ENCODE measurements around the gene PMS2.
"Not testable (repeated sequence)": the region's sequence is repeated elsewhere in the genome, so short reads cannot be mapped to it uniquely, and the experiment has no call there.

Gene PMS2, protein sequence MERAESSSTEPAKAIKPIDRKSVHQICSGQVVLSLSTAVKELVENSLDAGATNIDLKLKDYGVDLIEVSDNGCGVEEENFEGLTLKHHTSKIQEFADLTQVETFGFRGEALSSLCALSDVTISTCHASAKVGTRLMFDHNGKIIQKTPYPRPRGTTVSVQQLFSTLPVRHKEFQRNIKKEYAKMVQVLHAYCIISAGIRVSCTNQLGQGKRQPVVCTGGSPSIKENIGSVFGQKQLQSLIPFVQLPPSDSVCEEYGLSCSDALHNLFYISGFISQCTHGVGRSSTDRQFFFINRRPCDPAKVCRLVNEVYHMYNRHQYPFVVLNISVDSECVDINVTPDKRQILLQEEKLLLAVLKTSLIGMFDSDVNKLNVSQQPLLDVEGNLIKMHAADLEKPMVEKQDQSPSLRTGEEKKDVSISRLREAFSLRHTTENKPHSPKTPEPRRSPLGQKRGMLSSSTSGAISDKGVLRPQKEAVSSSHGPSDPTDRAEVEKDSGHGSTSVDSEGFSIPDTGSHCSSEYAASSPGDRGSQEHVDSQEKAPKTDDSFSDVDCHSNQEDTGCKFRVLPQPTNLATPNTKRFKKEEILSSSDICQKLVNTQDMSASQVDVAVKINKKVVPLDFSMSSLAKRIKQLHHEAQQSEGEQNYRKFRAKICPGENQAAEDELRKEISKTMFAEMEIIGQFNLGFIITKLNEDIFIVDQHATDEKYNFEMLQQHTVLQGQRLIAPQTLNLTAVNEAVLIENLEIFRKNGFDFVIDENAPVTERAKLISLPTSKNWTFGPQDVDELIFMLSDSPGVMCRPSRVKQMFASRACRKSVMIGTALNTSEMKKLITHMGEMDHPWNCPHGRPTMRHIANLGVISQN

DNA sequence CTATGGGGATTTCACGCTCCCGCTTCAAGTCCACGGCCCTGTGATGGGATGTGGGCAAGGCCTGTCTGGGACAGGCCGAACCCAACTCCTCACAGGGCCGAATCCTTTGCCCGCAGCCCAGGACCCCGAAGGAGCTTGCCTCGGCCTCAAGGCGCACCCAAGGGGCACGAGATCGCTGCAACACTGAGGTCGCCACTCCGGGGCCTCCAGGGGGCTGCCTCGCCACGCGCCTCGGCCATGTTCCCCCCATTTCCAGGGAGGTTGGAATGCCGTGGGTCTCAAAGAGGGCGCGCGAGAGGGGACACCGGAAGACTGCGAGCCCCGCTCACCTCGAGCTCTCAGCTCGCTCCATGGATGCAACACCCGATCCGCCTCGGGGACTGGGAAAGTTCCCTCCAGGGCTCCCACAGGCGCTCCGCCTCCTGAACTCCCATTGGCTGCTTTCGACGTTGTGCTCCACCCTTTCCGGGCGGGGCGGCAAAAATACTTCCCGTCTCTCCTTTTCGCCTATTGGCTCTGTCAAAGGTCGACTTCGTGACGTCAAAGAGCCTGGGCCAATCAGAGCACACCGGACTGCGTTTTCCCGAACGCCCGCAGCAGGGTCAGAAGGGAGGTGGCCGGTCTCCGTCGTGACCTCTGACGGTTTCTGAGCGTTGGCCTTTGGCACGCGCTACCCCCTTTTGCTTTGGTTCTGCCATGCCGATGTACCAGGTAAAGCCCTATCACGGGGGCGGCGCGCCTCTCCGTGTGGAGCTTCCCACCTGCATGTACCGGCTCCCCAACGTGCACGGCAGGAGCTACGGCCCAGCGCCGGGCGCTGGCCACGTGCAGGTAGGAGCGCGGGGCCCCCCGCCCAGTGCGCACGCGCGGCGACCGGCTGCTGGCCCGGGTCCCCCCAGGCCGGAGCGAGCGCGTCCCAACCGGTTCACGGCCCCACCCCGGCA is at the start of gene PMS2, which contains the start of gene AIMP2:
TSS of gene PMS2 (minus strand) at position 382 of the 944 bp plus-strand sequence. CDS start at position 352, 30 bp downstream.
TSS of gene AIMP2 (plus strand) at position 605 of the 944 bp plus-strand sequence. CDS start at position 697, 92 bp downstream.
- DNase-seq: peak; percentile 97 to 99

GRCh38 chr7:6057316-6058129 is 48.7 kb upstream of the PMS2 start:
- no peak for DNase-seq

GRCh38 chr7:6056616-6057015 is 47.8 kb upstream of the PMS2 start:
- no peak for DNase-seq

GRCh38 chr7:6051185-6051584 is 42.3 kb upstream of the PMS2 start:
- not testable (repeated sequence) for DNase-seq

DNA sequence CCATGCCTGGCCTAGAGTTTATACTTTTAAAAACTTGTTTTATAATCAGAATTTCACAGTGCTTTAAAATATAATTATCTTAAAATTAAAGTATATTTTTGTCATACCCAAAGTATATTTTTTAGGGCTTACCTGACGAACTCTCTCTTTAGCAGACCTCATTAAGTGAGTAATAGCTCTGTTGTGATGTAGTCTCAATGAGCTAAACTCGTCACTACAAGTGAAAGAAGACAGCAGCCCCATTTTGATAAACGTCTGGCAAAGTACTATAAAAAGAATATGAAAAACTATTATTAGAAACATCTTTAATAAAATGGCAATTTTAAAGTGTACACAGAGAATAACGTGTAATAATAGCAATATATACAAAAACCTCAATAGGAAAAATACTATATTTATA is 40.9 kb upstream of the PMS2 start:
- DNase-seq: no peak

DNA sequence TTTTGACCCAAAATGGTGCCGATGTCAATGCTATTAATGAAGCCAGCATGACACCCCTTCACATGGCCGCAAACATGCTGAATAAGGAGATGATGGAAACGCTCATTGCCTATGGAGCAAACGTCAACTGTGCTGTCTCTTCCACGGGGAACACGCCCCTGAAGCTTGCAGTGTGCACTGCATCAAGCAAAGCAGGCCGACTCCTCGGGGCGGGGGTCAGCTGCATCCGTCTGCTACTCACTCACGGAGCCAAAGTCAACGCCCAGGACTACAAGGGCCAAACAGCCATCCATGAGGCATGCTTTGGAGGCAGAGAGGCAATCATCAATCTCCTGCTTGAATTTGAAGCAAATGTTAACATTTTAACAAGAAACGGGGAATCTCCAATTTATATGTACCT is 26.8 kb upstream of the PMS2 start:
- no peak for DNase-seq

- DNase-seq: no peak
These were observed 26.3 kb upstream of the PMS2 start for GRCh38 chr7:6035165-6035564.

DNA sequence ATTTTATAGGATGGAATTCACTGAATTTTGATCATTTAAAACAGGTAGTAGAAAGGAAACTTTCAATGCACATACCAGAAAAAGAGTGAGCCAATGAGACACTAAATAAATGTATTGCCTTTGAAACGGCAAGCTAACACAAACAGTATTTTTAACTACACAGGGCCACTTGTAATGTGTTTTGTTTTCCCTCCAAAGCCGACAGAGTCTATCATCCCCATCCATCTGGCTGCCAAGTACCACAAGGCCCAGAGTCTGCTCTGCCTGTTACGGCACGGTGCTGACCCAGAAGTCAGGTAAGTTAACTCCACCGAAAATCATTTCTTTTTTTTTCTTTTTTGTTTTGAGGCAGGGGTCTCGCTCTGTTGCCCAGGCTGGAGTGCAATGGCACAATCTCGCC is 23.8 kb upstream of the PMS2 start:
- no peak for DNase-seq

- no peak for DNase-seq
These were observed 23.3 kb upstream of the PMS2 start for GRCh38 chr7:6032167-6032566.

GRCh38 chr7:6031567-6031966 is 22.7 kb upstream of the PMS2 start:
- no peak for DNase-seq

GRCh38 chr7:6030988-6031387 is 22.1 kb upstream of the PMS2 start, which contains the start of gene ANKRD61:
Gene ANKRD61, plus strand, starts transcription at chr7:6031376. Its CDS starts 0 bp downstream, at chr7:6031376.
- DNase-seq: no peak

DNA sequence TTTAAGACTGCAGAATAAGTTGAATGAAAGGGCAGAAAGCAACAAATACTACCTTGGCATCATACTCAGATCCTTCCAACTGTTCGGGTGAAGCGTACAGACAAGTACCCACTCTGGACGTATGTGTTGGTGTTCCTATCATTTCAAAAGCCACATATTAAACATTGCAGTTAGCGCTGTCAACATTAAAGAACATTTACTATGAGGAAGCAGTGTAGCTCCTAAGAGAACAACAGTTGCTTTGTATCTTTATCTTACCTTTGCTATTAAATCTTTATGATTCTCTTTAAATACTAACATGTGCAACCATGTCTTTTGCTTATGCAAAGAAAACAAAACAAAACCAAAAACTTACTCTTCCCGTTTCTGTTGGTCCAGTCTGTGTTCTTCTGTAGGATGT is 19.7 kb upstream of the PMS2 start:
- no peak for DNase-seq

GRCh38 chr7:6027806-6028365 is 19.0 kb upstream of the PMS2 start:
- no peak for DNase-seq

DNA sequence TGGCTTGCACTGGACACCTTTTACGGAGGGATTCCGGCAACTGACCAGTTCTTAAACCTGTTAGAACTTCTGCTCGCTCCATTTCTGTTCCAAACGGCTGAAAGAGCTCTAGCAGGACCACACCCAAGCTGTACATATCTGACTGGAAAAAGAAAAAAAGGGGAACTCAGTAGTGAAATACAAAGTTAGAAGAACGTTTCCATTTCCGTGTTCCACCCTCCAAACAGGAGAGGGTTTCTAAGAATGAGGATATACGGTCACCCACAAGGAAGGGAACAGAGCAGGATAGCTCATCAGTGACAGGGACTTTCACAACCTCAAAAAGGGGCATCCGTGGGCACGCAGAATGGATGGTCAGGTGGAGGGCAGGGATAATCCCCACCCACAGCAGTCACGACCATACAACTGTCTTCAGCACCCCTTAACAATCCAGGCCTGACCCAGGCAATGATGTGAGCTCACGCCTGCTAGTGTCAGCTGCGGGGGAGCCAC is 18.0 kb upstream of the PMS2 start:
- DNase-seq: no peak

- peak; percentile 24 to 59 for DNase-seq
These were observed 17.4 kb upstream of the PMS2 start for GRCh38 chr7:6026011-6026819.

DNA sequence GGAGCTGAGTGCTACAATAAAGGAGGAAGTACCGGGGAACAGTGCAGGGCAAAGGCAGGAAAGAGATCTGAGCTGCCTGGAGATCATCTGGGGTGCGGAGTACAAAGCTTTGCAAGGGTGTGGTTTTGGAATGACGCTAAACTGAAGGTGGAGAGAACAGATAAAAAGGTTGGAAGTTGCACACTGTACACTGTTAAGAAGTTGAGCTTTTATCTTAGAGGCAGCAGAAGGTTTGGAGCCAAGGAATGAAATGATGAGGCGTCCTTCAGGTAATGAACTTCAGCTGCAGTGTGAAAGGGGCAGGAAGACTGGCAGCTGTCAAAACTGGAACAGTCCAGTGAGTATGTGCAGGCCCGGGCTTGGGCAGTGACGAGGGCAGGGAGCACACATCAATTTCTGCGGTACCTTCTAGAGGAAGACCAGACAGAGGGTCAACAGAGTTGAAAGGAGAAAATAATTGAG is 15.2 kb upstream of the PMS2 start:
- no peak for DNase-seq

- no peak for DNase-seq
These were observed 13.9 kb upstream of the PMS2 start for GRCh38 chr7:6022707-6023106.

DNA sequence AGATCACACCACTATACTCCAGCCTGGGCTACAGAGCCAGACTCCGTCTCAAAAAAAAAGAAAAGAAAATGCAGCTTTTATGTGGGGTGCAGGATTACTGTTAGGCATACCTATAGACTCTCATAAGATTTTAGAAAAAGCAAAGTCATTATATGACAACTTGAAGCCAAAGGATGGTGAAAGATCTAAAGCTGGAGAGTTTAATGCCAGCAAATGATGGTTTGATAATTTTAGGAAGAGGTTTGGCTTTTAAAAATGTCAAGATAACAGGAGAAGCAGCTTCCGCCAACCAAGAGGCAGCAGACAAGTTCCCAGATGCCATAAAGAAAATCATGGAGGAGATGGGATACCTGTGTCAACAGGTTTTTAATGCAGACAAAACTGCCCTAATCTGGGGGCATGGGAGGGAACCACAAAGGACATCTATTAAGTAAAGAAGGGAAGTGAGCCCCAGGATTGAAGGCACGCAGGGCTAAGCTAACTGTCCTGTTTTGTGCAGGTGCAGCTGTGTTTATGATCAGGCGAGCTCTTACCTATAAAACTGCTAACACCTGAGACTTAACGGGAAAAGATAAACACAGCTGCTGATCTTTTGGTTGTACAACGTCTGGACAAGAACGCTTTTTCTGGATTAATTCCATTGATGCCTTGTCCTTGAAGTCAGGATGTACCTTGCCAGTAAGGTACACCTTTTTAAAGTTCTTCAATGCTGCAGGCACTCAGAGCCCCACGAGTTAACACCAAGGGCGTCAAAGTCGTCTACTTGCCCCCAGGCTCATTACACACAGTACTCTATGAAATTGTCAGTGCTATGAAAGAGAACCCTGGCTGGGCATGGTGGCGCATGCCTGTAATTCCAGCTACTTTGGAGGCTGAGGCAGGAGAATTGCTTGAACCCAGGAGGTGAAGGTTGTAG is 11.8 kb upstream of the PMS2 start:
- DNase-seq: no peak

- DNase-seq: no peak
These were observed 7.8 kb upstream of the PMS2 start for GRCh38 chr7:6016653-6016966.
